ENCODE results near the gene TTC36. TPM values are rescaled to one million over a fixed set of nuclear protein-coding genes. Genes with fewer than 3 reads are reported as not detected.

TTC36 gene
- total RNA-seq, 4 donors from 2014 or later: 3.1 to 71.0 (median 5.0) TPM

DNA sequence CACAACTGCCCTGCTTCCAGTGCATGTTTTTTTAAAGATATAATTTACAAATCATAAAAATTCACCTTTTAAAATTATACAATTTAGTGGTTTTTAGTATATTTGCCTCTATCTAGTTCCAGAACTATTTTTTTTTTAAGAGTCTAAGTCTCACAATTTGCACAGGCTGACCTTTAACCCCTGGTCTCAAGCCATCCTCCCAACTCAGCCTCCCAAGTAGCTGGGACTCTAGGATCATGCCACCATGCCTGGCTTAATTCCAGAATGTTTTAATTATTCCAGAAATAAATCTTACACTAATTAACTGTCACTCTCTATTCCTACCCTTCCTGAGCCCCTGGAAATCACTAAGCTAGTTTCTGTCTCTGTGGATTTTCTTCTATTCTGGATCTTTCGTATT is 43.5 kb downstream of the TTC36 start:
- TF ChIP-seq, protein P1, sequence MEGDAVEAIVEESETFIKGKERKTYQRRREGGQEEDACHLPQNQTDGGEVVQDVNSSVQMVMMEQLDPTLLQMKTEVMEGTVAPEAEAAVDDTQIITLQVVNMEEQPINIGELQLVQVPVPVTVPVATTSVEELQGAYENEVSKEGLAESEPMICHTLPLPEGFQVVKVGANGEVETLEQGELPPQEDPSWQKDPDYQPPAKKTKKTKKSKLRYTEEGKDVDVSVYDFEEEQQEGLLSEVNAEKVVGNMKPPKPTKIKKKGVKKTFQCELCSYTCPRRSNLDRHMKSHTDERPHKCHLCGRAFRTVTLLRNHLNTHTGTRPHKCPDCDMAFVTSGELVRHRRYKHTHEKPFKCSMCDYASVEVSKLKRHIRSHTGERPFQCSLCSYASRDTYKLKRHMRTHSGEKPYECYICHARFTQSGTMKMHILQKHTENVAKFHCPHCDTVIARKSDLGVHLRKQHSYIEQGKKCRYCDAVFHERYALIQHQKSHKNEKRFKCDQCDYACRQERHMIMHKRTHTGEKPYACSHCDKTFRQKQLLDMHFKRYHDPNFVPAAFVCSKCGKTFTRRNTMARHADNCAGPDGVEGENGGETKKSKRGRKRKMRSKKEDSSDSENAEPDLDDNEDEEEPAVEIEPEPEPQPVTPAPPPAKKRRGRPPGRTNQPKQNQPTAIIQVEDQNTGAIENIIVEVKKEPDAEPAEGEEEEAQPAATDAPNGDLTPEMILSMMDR (IDR thresholded peaks at IDR 0.05; ENCODE audit: low read depth): no peak

GRCh38 chr11:118572061-118572980 is 45.0 kb downstream of the TTC36 start, which contains the start of gene ARCN1:
TSS of gene ARCN1 (plus strand) at chr11:118572409. CDS start at chr11:118572548, 139 bp downstream.
- TF ChIP-seq, protein P1 (IDR thresholded peaks at IDR 0.05; ENCODE audit: low read depth): no peak

DNA sequence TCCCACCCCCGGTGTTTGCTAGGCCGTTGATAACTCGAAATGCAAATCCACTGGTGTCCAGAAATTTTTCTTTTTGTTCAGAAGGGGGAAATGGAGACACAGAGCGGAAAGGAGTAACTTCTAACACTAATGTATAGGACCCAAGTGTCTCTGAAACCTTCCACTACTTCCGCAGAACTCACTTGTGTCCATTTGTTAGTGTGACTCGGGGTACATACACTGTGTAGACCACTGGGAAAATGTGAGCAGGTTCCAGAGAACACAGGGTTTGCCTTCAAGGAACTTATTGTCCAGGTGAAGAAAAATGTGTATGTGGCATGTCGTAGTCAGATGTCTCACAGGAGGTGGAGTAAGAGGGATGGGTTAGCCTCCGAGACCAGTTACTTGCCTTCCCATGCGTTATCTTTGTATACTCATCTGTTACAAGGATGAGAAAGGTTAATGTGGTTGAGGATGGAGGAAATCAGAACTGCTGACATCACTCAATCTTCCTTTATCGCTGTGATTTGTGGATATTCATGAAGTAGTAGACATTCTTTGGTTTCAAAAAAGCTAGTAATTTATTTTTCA is 45.8 kb downstream of the TTC36 start:
- TF ChIP-seq, protein P1 (IDR thresholded peaks at IDR 0.05; ENCODE audit: low read depth): no peak

GRCh38 chr11:118574636-118575035 is 47.4 kb downstream of the TTC36 start:
- TF ChIP-seq, protein P1 (IDR thresholded peaks at IDR 0.05; ENCODE audit: low read depth): no peak

Other genes with a start within 250 kb of the TTC36 start
- 1 to 10 TPM in 3 of 4 donors, under 1 TPM in 1; 0.38 to 3.4 (median 1.8) TPM for gene CD3E, start 222.7 kb upstream of the TTC36 start, total RNA-seq
- 1 to 10 TPM in 3 of 4 donors, not detected in 1; 2.0 to 4.9 (median 2.4) TPM for gene CD3D, start 184.8 kb upstream of the TTC36 start, total RNA-seq
- gene CD3G, start 183.1 kb upstream of the TTC36 start, total RNA-seq: 1 to 10 TPM in 2 of 4 donors, under 1 TPM in 2; 0.38 to 2.1 (median 1.4) TPM
- 10 to 100 TPM; 44.8 to 57.7 (median 45.8) TPM for gene UBE4A, start 167.9 kb upstream of the TTC36 start, total RNA-seq
- 10 to 100 TPM; 36.1 to 84.5 (median 42.8) TPM for gene ATP5MG, start 125.9 kb upstream of the TTC36 start, total RNA-seq
- gene KMT2A, start 91.0 kb upstream of the TTC36 start, total RNA-seq: 10 to 100 TPM; 62.2 to 81.0 (median 69.8) TPM
- 10 to 100 TPM in 3 of 4 donors, 1 to 10 TPM in 1; 6.8 to 21.9 (median 14.4) TPM for gene TMEM25, start 3.7 kb downstream of the TTC36 start, total RNA-seq
- gene IFT46, start 38.5 kb downstream of the TTC36 start, total RNA-seq: 10 to 100 TPM; 18.1 to 28.4 (median 24.7) TPM
- gene ARCN1, start 44.9 kb downstream of the TTC36 start, total RNA-seq: 100 to 1,000 TPM in 1 of 4 donors, 10 to 100 TPM in 3; 75.3 to 227 (median 96.2) TPM
- gene PHLDB1, start 80.1 kb downstream of the TTC36 start, total RNA-seq: 100 to 1,000 TPM; 137 to 535 (median 197) TPM
- not detected for gene TREH, start 152.2 kb downstream of the TTC36 start, total RNA-seq